HepG2 (cell line): ENCODE measurements around the gene ST6GALNAC2. TPM values are rescaled to one million over a fixed set of nuclear protein-coding genes. Genes with fewer than 3 reads are reported as not detected.

Experiments used
- ATM ChIP-seq: fragments of 450-650 bp; IDR thresholded peaks from 2 replicates; pipeline ENCODE4 v1.7.1; 2017; ENCODE audit warnings: mild to moderate bottlenecking, borderline replicate concordance
- CEBPG ChIP-seq: IDR thresholded peaks from 2 replicates; pipeline ENCODE4 v1.6.1; 2016
- ELF3 ChIP-seq: IDR thresholded peaks from 2 replicates; pipeline ENCODE4 v1.6.1; 2016; ENCODE audit warnings: missing genetic modification reagents, missing compliant biosample characterization
- FOXP4 ChIP-seq: sonication (generic); formaldehyde crosslinking; IDR thresholded peaks from 2 replicates; pipeline ENCODE4 v1.4.0; 2020; ENCODE audit warnings: missing genetic modification reagents
- GABPB1 ChIP-seq: IDR thresholded peaks from 2 replicates; pipeline ENCODE4 v1.6.1; 2016; ENCODE audit warnings: mild to moderate bottlenecking, missing genetic modification reagents, moderate library complexity, missing compliant biosample characterization
- MLX ChIP-seq: IDR thresholded peaks from 2 replicates; pipeline ENCODE4 v1.6.1; 2016
- MTF1 ChIP-seq: sonication (generic); formaldehyde crosslinking; IDR thresholded peaks from 2 replicates; pipeline ENCODE4 v1.5.0; 2020; ENCODE audit warnings: missing genetic modification reagents
- NPAS2 ChIP-seq: sonication (generic); formaldehyde crosslinking; IDR thresholded peaks from 2 replicates; pipeline ENCODE4 v1.8.0; 2022; ENCODE audit warnings: mild to moderate bottlenecking, missing genetic modification reagents, borderline replicate concordance
- PBX3 ChIP-seq: sonication (generic); formaldehyde crosslinking; IDR thresholded peaks from 2 replicates; pipeline ENCODE4 v1.8.1; 2023; ENCODE audit warnings: missing genetic modification reagents, inconsistent platforms, borderline replicate concordance
- RFXAP ChIP-seq: sonication (generic); formaldehyde crosslinking; IDR thresholded peaks from 2 replicates; pipeline ENCODE4 v1.4.0; 2020; ENCODE audit warnings: missing genetic modification reagents, borderline replicate concordance
- SALL1 ChIP-seq: sonication (generic); formaldehyde crosslinking; IDR thresholded peaks from 2 replicates; pipeline ENCODE4 v1.8.0; 2022; ENCODE audit warnings: mild to moderate bottlenecking, missing genetic modification reagents
- SIX1 ChIP-seq: sonication (generic); formaldehyde crosslinking; IDR thresholded peaks from 2 replicates; pipeline ENCODE4 v1.4.0; 2020; ENCODE audit warnings: missing genetic modification reagents, borderline replicate concordance
- SKI ChIP-seq: fragments of 450-650 bp; IDR thresholded peaks from one replicate; pipeline ENCODE4 v1.6.1; 2018; ENCODE audit warnings: mild to moderate bottlenecking; ENCODE audit not compliant: partially characterized antibody
- SNRNP70 ChIP-seq: fragments of 200-400 bp; formaldehyde crosslinking; IDR thresholded peaks from 2 replicates; pipeline ENCODE4 v1.6.1; 2017; ENCODE audit warnings: mild to moderate bottlenecking, low read depth, low read length, moderate library complexity
- SP5 ChIP-seq: IDR thresholded peaks from 2 replicates; pipeline ENCODE4 v1.6.1; 2016; ENCODE audit warnings: low read depth, borderline replicate concordance
- STAT6 ChIP-seq: sonication (generic); formaldehyde crosslinking; IDR thresholded peaks from 2 replicates; pipeline ENCODE4 v1.4.0; 2020; ENCODE audit warnings: missing genetic modification reagents, mild to moderate bottlenecking, borderline replicate concordance
- THAP11 ChIP-seq: IDR thresholded peaks from 2 replicates; pipeline ENCODE4 v1.6.1; 2016; ENCODE audit warnings: missing biosample characterization, missing genetic modification reagents
- ZBTB34 ChIP-seq: sonication (generic); formaldehyde crosslinking; IDR thresholded peaks from 2 replicates; pipeline ENCODE4 v1.8.0; 2022; ENCODE audit warnings: mild to moderate bottlenecking, missing genetic modification reagents
- ZFP90 ChIP-seq: sonication (generic); formaldehyde crosslinking; IDR thresholded peaks from 2 replicates; pipeline ENCODE4 v1.8.0; 2022; ENCODE audit warnings: missing genetic modification reagents, mild to moderate bottlenecking, inconsistent platforms, borderline replicate concordance
- ZNF10 ChIP-seq: sonication (generic); formaldehyde crosslinking; IDR thresholded peaks from 2 replicates; pipeline ENCODE4 v1.4.0; 2020; ENCODE audit warnings: mild to moderate bottlenecking, low read depth, missing genetic modification reagents, borderline replicate concordance
- ZNF124 ChIP-seq: sonication (generic); formaldehyde crosslinking; IDR thresholded peaks from 2 replicates; pipeline ENCODE4 v1.4.0; 2020; ENCODE audit warnings: missing genetic modification reagents
- ZNF326 ChIP-seq: sonication (generic); formaldehyde crosslinking; IDR thresholded peaks from 2 replicates; pipeline ENCODE4 v1.4.0; 2020; ENCODE audit warnings: missing genetic modification reagents, borderline replicate concordance
- polyA plus RNA-seq, 8 experiments: library from polyadenylated mRNA; depleted of rRNA in 3 of 8; stranded (reverse) in 7 of 8; unstranded in 1 of 8; fragments of >200 nt; fragmentation: Illumina TruSeq in 4 of 8; extraction: Trizol in 4 of 8; gene quantifications; 2 replicates each; pipeline versions ENCODE4 v1.2.1 to v1.2.3, GENCODE V29; 2011 to 2016; ENCODE audit warnings: low read depth in 4 of 8, missing spikeins in 1 of 8, mixed read lengths in 1 of 8; ENCODE audit not compliant: insufficient read depth in 1 of 8
- total RNA-seq, 5 experiments: library from RNA; depleted of rRNA; stranded (reverse); fragments of >200 nt; fragmentation: Illumina TruSeq; extraction: Trizol; gene quantifications; 2 replicates each; pipeline ENCODE4 v1.2.3, GENCODE V29; 2016; ENCODE audit warnings: low read depth in 1 of 5

Gene ST6GALNAC2
- total and polyA plus RNA-seq, 2 of the 13 experiments (the other 11 are each of a cell fraction or from before 2014, with no cell fraction given) = 0.12 to 0.49 TPM

GRCh38 chr17:76530095-76530723 lies 55.5 kb downstream of the ST6GALNAC2 start (continued):
- TF ChIP-seq ZBTB34 (no peak), ZNF10 (CRISPR knock-in tag) (0 out of 2 replicates have a peak, but pooled peaks have one; percentile 71), ZFP90 (CRISPR knock-in tag) (no peak), STAT6 (CRISPR knock-in tag) (no peak), SKI (peak; percentile 15), SNRNP70 (no peak), ELF3 (peak; percentile 44; the same call in 1 of the 2 replicates), NPAS2 (CRISPR knock-in tag) (no peak), CEBPG (no peak), PBX3 (CRISPR knock-in tag) (no peak), THAP11 (CRISPR knock-in tag) (no peak), SP5 (CRISPR knock-in tag) (no peak), MLX (peak; percentile 18; the same call in 1 of the 2 replicates), MTF1 (CRISPR knock-in tag) (no peak), SALL1 (CRISPR knock-in tag) (peak; percentile 31; the same call in 1 of the 2 replicates), RFXAP (CRISPR knock-in tag) (no peak), ZNF326 (no peak), ZNF124 (CRISPR knock-in tag) (no peak), FOXP4 (CRISPR knock-in tag) (no peak), ATM (no peak), SIX1 (CRISPR knock-in tag) (no peak), GABPB1 (0 out of 2 replicates have a peak, but pooled peaks have one; percentile 2)
